ENCODE data around the gene AMPD2. TPM values are rescaled to one million over a fixed set of nuclear protein-coding genes. Genes with fewer than 3 reads are reported as not detected.
A peak's percentile ranks its signal among the peaks of the same experiment; 100 is the strongest.

Gene AMPD2
- total and polyA plus RNA-seq, 7 donors: 6.5 to 47.5 (median 21.4) TPM

- H3K27ac ChIP-seq: no peak overlapping the region
- DNase-seq: no peak
- no peak overlapping the region for H3K4me3 ChIP-seq
- 95 to 97% methylated on average over 3 of the region's 3 CpGs for WGBS, 2 donors
- H3K4me1 ChIP-seq: peaks cover 0 to 14% (median 12%) of the 10 kb centered on the region in 4 donors
- H3K27me3 ChIP-seq: no peaks in the 10 kb centered on the region
- H3K9me3 ChIP-seq: no peaks in the 10 kb centered on the region
- no peaks in the 10 kb centered on the region for H3K36me3 ChIP-seq
- no peak for TF ChIP-seq EP300 (IDR thresholded peaks at IDR 0.05)
- TF ChIP-seq POLR2AphosphoS5 (IDR thresholded peaks at IDR 0.05): no peak
- no peak for TF ChIP-seq CTCF (IDR thresholded peaks at IDR 0.05)
- no peak for TF ChIP-seq POLR2A (IDR thresholded peaks at IDR 0.05)
- intact Hi-C loops (cut with DNase I): loop anchor here (5.0 kb wide), 1 partner anchor 337 kb away; no protein-coding TSS in a partner anchor
Measured at GRCh38 chr1:109650609-109651008, 31.0 kb downstream of the AMPD2 start.

GRCh38 chr1:109652402-109652801 lies 32.8 kb downstream of the AMPD2 start:
- Histone ChIP-seq H3K4me1 (peaks cover 0 to 25% (median 19%) of the 10 kb centered on the region in 4 donors), H3K27me3 (no peaks in the 10 kb centered on the region), H3K27ac (no peak overlapping the region), H3K4me3 (no peak overlapping the region), H3K36me3 (peaks cover 0 to under 1% (median 0%) of the 10 kb centered on the region in 4 donors), H3K9me3 (no peaks in the 10 kb centered on the region)
- DNase-seq: no peak
- intact Hi-C loops (cut with DNase I): loop anchor here (5.0 kb wide), 1 partner anchor 335 kb away; no protein-coding TSS in a partner anchor
- TF ChIP-seq POLR2A (IDR thresholded peaks at IDR 0.05) (no peak), EP300 (IDR thresholded peaks at IDR 0.05) (no peak), CTCF (IDR thresholded peaks at IDR 0.05) (no peak), POLR2AphosphoS5 (IDR thresholded peaks at IDR 0.05) (no peak)
- WGBS, 2 donors: 23 to 53% methylated on average over 2 of the region's 2 CpGs

GRCh38 chr1:109653306-109653705 lies 33.7 kb downstream of the AMPD2 start:
- TF ChIP-seq POLR2A (IDR thresholded peaks at IDR 0.05): no peak
- TF ChIP-seq CTCF (IDR thresholded peaks at IDR 0.05): no peak
- TF ChIP-seq POLR2AphosphoS5 (IDR thresholded peaks at IDR 0.05): no peak
- TF ChIP-seq EP300 (IDR thresholded peaks at IDR 0.05): no peak

GRCh38 chr1:109654519-109654918 lies 34.9 kb downstream of the AMPD2 start:
- H3K27ac ChIP-seq: peak overlapping the region; percentile 86 to 90 (median 88)
- H3K4me1 ChIP-seq: peaks cover 0 to 25% (median 19%) of the 10 kb centered on the region in 4 donors
- no peaks in the 10 kb centered on the region for H3K27me3 ChIP-seq
- DNase-seq: no peak
- 93 to 94% methylated on average over 12 of the region's 12 CpGs for WGBS, 2 donors
- TF ChIP-seq EP300 (IDR thresholded peaks at IDR 0.05) (no peak), CTCF (IDR thresholded peaks at IDR 0.05) (no peak), POLR2AphosphoS5 (IDR thresholded peaks at IDR 0.05) (no peak), POLR2A (IDR thresholded peaks at IDR 0.05) (no peak)
- intact Hi-C loops (cut with DNase I): loop anchor here (5.0 kb wide), 1 partner anchor 333 kb away; no protein-coding TSS in a partner anchor
- H3K36me3 ChIP-seq: peaks cover 0 to 20% (median 2%) of the 10 kb centered on the region in 4 donors
- no peak overlapping the region for H3K4me3 ChIP-seq
- H3K9me3 ChIP-seq: no peaks in the 10 kb centered on the region

More at GRCh38 chr1:109653306-109653705, 33.7 kb downstream of the AMPD2 start:
- peaks cover 0 to 25% (median 19%) of the 10 kb centered on the region in 4 donors for H3K4me1 ChIP-seq
- no peak overlapping the region for H3K4me3 ChIP-seq
- H3K27me3 ChIP-seq: no peaks in the 10 kb centered on the region
- H3K9me3 ChIP-seq: no peaks in the 10 kb centered on the region
- intact Hi-C loops (cut with DNase I): loop anchor here (5.0 kb wide), 1 partner anchor 334 kb away; no protein-coding TSS in a partner anchor
- peaks cover 0 to 8% (median 0%) of the 10 kb centered on the region in 4 donors for H3K36me3 ChIP-seq
- H3K27ac ChIP-seq: no peak overlapping the region
- 59 to 78% methylated on average over 2 of the region's 2 CpGs for WGBS, 2 donors
- DNase-seq: no peak

All from sigmoid colon (tissue), 7 donors.